ENCODE results near the gene PACS1. TPM values are rescaled to one million over a fixed set of nuclear protein-coding genes. Genes with fewer than 3 reads are reported as not detected.

Gene PACS1
- total RNA-seq, 1 donor from 2014 or later, result 50.8 TPM

- no peak overlapping the region for H3K27ac ChIP-seq
- H3K4me3 ChIP-seq, result no peak overlapping the region
- DNase-seq (no peak), ATAC-seq (no peak)
- no peaks in the 10 kb centered on the region for H3K9me3 ChIP-seq
- intact Hi-C loops (cut with DNase I), result loop anchor here (5.0 kb wide), 1 partner anchor 42 kb away; no protein-coding TSS in a partner anchor
- TF ChIP-seq CTCF (IDR thresholded peaks at IDR 0.05), result no peak
- no peaks in the 10 kb centered on the region for H3K27me3 ChIP-seq (ENCODE audit: low read depth)
- H3K4me1 ChIP-seq, result peaks cover 3% of the 10 kb centered on the region
- peaks cover 71% of the 10 kb centered on the region for H3K36me3 ChIP-seq
Measured at GRCh38 chr11:66219846-66220565, 149.9 kb downstream of the PACS1 start.

- Histone ChIP-seq H3K27ac (no peak overlapping the region), H3K9me3 (no peaks in the 10 kb centered on the region), H3K4me1 (peaks cover 3% of the 10 kb centered on the region), H3K4me3 (no peak overlapping the region), H3K27me3 (ENCODE audit: low read depth) (no peaks in the 10 kb centered on the region), H3K36me3 (peaks cover 73% of the 10 kb centered on the region)
- intact Hi-C loops (cut with DNase I), result loop anchor here (5.0 kb wide), 1 partner anchor 42 kb away; no protein-coding TSS in a partner anchor
- ATAC-seq (no peak), DNase-seq (no peak)
- TF ChIP-seq CTCF (IDR thresholded peaks at IDR 0.05), result no peak
Measured at GRCh38 chr11:66220566-66220935, 150.5 kb downstream of the PACS1 start.

- Histone ChIP-seq H3K27me3 (ENCODE audit: low read depth) (no peaks in the 10 kb centered on the region), H3K9me3 (no peaks in the 10 kb centered on the region), H3K27ac (no peak overlapping the region), H3K4me3 (no peak overlapping the region), H3K4me1 (peaks cover 3% of the 10 kb centered on the region), H3K36me3 (peaks cover 69% of the 10 kb centered on the region)
- ATAC-seq (no peak), DNase-seq (no peak)
- intact Hi-C loops (cut with DNase I), result loop anchor here (5.0 kb wide), 1 partner anchor 41 kb away; no protein-coding TSS in a partner anchor
- no peak for TF ChIP-seq CTCF (IDR thresholded peaks at IDR 0.05)
Measured at GRCh38 chr11:66221012-66221411, 150.9 kb downstream of the PACS1 start.

- H3K4me1 ChIP-seq, result peaks cover 3% of the 10 kb centered on the region
- no peak for TF ChIP-seq CTCF (IDR thresholded peaks at IDR 0.05)
- ATAC-seq, result peak; percentile 3 to 5
- no peak overlapping the region for H3K27ac ChIP-seq
- DNase-seq, result no peak
- H3K9me3 ChIP-seq, result no peaks in the 10 kb centered on the region
- H3K27me3 ChIP-seq (ENCODE audit: low read depth), result no peaks in the 10 kb centered on the region
- H3K36me3 ChIP-seq, result peaks cover 61% of the 10 kb centered on the region
- no peak overlapping the region for H3K4me3 ChIP-seq
- intact Hi-C loops (cut with DNase I), result loop anchor here (5.0 kb wide), 1 partner anchor 41 kb away; no protein-coding TSS in a partner anchor
Measured at GRCh38 chr11:66221726-66222236, 151.7 kb downstream of the PACS1 start.

- no peaks in the 10 kb centered on the region for H3K27me3 ChIP-seq (ENCODE audit: low read depth)
- ATAC-seq (peak; percentile 95 to 98), DNase-seq (peak; percentile 93)
- H3K4me3 ChIP-seq, result no peak overlapping the region
- peaks cover 3% of the 10 kb centered on the region for H3K4me1 ChIP-seq
- intact Hi-C loops (cut with DNase I), result loop anchor here (5.0 kb wide), 1 partner anchor 40 kb away; no protein-coding TSS in a partner anchor
- H3K27ac ChIP-seq, result no peak overlapping the region
- peak; percentile 99 for TF ChIP-seq CTCF (IDR thresholded peaks at IDR 0.05)
- H3K36me3 ChIP-seq, result peaks cover 57% of the 10 kb centered on the region
- no peaks in the 10 kb centered on the region for H3K9me3 ChIP-seq
Measured at GRCh38 chr11:66222358-66223149, 152.5 kb downstream of the PACS1 start.
